NCI-H510A treated with DMSO at 0.1 percent for 48 hours (cell line): ENCODE results near the gene THSD8.

Source experiments
- DNase-seq: peaks from one replicate; lab custom pipeline; 2025; lab: John Stamatoyannopoulos, UW

THSD8 gene

DNA sequence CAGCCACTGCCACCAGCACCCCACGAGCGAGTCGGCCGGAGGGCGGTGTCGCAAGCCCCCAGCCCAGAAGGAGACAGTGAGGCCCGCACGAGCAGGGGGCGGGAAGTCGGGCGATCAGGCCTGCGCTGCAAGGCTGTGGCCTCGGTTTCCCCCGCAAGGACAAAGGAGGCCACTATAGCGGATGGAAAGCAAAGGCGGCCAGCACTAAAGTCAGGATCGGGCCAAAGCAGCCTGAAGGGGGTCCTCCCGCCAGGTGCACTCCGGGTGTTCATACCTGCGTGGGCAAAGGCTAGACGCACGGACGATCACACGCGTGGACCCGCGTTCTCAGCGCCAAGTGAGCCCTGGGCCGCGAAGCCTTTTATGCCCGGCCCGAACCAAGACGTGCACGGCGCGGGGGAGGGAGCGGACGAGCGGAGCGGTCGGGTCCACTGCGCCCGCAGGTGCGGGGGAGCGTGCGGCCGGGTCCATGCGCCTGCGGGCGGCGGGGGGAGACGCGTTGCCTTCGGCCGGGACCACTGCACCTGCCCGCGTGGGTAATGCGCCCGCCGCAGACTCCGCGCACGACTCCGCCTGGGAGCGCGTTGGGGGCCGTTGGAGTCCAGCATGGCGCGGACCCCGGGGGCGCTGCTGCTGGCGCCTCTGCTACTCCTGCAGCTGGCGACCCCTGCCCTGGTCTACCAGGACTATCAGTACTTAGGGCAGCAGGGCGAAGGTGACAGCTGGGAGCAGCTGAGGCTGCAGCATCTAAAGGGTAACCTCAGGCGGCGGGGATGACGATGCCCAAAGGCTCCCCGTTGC is at the start of gene THSD8, which contains the start of gene PRDX2:
TSS of gene THSD8 (plus strand) at position 604 of the 801 bp plus-strand sequence. CDS start at position 607, 3 bp downstream.
TSS of gene PRDX2 (minus strand) at position 335 of the 801 bp plus-strand sequence. CDS start 539 bp downstream, outside the sequence.
- peak; percentile 83 for DNase-seq

DNA sequence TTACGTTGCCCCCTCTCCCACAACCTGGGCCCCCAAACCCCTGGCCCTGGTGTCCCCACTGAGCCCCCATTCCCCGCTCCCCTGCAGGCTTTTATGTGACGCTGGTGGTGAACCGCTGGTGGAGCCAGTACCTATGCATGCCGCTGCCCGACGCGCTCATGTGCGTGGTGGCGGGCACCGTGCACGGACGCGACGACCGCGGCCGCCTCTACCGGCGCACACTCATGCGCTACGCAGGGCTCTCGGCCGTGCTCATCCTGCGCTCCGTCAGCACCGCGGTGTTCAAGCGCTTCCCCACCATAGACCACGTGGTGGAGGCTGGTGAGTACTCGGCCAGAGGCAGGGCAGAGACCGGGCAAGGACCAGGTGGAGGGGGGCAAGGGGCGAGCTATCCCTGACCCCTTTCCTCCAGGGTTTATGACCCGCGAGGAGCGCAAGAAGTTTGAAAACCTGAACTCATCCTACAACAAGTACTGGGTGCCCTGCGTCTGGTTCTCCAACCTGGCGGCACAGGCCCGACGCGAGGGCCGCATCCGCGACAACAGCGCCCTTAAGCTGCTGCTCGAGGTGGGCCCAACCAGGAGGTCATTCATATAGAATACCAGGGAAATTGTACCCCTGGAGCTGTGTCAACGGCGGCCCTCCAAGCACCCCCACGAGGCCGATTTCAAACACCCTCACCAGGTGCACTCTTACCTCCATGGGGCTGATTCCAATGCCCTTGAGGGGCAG is 47.2 kb upstream of the THSD8 start:
- DNase-seq: no peak

DNA sequence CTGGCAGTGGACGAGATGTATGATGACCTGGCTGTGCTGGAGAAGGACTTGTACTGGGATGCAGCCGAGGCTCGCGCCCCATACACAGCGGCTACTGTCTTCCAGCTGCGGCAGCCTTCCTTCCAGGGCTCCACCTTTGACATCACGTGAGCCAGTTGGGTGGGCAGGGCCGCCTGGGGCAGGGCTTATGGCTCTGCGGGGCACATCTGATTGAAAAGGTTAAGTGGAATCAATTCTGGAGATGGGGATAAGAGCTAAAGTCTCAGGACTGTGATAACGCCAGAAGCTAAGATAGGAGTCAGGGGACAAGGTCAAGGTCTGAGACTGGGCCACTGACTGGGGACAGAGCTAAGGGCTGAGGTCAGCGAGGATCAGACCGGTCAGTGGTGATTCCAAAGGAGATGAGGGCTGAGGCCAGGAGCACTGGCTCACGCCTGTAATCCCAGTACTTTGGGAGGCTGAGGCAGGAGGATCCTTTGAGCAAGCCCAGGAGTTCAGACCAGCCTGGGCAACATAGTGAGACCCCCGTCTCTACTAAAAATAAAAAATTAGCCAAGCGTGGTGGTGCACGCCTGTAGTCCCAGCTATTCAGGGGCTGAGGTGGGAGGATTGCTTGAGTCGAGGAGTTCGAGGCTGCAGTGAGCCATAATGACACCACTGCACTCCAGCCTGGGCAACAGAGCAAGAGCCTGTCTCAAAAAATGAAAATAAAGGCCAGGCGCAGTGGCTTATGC is 45.6 kb upstream of the THSD8 start:
- DNase-seq: no peak

DNA sequence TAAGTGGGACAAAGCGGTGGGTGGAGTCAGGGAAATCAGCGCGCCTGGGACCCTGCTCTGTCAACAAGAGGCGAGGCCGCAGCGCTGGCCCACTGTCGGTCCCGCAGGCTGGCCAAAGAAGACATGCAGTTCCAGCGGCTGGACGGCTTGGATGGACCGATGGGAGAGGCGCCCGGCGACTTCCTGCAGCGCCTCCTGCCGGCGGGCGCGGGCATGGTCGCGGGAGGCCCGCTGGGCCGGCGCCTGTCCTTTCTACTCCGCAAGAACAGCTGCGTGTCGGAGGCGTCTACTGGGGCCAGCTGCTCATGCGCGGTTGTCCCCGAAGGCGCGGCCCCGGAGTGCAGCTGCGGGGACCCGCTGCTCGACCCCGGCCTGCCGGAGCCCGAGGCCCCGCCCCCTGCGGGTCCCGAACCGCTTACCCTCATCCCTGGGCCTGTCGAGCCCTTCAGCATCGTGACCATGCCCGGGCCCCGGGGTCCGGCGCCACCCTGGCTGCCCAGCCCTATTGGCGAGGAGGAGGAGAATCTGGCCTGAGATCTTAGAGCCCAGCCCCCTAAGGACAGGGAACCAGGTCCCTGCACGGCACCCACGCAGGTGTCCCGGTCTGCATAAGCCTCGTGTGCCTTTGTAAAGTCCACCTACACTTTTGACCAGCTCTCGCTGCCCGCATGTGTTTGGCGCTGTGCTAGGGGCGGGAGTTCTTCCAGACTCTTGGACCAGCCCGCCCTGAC is 44.2 kb upstream of the THSD8 start:
- DNase-seq: peak; percentile 65

DNA sequence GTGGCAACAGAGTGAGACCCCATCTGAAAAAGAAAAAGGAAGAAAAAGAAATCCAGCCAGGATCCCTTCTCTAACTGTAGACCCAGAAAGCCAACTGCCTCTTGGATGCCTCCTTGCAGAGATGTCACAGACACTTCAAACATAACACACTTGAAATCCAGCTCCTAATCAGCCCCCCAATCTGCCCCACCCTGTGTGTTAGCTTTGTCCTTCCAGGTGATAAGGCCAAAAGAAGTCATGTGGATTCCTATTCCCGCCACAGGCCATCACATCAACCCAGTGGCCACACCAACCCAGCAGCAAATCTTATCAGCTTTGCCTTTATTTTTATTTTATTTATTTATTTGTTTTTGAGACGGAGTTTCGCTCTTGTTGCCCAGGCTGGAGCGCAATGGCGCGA is 42.2 kb upstream of the THSD8 start:
- DNase-seq: no peak

DNA sequence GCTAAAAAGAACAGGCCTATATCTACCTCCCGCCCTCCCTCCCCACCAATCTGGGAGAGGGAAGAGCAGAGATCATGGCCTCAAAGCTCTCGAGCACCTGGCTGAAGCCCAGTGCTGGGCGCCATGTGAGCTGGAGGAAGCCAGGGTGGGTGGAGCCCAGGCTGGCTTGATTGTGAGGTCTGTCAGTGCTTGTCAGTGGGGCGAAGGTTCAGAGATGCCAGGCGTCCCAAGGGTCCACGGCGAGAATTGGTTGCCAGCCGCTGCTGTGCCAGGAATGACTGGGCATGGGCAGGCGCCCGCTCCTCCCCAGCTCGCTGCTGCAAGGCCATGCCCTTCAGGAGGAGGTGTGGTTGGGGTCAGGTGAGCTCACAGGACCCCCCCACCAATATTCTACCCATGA is 38.8 kb upstream of the THSD8 start:
- no peak for DNase-seq

DNA sequence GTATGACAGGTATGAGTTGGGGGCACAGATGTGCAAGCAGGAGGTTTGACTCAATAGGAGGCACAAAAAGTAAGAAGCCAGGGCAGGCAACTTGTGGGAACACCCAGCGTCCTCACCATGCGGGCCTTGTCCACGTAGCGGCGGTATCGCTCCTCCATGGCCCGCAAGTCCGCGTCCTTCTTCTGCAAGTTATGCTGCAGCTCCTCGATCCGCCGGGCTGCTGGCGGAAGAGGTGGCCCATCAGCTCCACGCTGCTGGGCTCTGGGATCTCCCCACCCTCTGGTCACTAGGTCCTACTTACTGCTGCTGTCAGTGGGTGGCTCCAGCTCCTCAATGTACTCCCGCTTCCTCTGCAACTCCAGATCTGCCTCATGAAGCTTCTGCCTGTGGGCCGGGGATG is 37.2 kb upstream of the THSD8 start:
- no peak for DNase-seq

DNA sequence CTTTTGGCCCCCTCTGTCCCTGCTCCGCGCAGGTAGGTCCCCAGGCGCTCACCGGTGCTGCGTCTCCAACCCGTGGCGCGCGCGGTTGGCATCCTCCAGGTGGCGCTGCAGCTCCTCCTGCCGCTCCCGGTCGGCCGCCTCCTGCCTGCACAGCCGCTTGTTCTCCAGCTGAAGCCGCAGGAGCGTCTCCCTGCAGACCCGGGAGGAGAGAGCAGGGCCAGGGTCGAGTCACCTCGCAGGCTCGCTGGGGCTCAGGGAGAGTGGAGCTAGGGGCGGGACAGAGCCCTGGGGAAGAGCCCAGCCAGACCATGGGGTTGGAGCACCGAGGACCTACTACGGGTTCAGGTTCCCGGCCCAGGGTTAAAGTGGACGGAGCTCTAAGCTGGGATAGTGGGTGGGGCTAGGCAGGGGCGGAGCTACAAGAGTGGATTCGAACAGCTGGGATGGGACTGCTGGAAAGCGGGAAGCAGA is 35.8 kb upstream of the THSD8 start:
- no peak for DNase-seq

DNA sequence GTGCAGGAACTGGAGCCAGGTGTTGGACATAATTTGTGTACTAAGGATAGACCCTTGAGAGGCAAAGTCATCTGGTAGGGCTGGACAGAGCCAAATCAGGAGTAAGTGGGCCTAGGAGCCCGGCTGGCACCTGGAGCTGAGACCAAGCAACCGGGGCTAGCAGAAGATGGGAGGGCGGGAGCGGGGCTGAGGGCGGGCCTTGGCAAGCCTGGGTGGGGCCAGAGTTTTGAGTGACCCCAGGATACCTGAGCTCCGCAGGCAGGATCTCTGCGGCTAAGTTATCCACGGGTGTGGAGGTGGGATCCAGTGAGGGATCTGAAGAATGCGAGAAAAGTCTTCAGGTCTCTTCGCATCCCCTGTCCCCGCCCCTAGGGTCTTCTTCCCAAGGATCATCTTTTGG is 34.7 kb upstream of the THSD8 start:
- no peak for DNase-seq

DNA sequence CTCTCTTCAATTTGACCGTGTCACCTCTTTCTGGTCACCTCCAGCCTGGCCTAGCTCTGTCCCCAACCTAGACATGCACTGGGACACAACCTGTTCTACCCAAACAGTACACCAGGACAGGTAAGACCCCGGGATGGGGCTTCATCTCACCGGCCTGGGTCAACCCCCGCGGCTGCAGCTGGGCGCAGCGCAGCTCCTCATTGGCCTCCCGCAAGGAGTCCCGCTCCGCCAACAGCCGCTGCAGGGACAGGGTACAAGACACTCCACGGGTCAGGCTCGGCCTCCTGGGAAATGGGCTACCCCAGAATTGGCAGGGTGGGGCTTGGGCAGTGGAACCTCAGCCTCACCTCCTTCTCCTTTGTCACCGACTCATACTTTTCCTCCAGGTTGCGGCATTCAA is 34.2 kb upstream of the THSD8 start:
- DNase-seq: no peak

DNA sequence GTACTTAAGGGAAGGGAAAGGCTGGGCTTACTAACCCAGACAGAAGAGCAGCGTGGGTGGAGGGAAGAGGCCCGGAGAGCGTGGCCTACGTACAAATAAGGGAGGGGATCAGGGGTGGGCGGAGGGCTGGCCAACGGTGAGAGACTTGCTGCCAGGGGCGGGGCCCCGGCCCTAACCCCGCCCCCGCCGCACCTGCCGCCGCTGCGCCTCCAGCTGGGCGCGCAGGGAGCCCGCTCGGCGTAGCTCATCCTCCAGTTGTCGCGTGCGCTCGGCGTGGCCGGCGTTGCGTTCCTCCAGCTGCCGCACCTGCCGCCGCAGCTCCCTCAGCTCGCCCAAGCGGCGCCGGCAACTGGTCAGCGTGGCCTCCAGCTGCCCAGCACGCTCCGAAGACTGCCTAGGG is 32.2 kb upstream of the THSD8 start:
- DNase-seq: no peak

DNA sequence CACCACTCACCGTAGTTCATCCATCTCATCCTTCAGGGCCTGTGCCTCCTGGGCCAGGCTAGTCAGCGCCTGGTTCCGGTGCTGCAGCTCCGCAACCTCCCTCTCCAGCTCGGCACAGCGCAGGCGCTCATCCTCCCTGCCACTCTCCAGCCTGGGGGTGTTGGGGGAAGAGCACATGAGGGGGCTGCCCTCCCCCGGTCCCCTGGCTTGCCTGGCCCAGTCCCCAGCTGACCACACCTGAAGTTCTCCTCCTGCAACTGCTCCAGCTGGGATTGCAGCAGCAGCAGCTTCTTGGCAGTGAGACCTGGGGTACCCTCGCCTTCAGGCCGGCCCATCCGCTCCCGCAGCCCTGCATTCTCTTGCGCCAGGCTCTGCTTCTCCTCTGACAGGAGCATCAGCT is 30.9 kb upstream of the THSD8 start:
- DNase-seq: no peak

DNA sequence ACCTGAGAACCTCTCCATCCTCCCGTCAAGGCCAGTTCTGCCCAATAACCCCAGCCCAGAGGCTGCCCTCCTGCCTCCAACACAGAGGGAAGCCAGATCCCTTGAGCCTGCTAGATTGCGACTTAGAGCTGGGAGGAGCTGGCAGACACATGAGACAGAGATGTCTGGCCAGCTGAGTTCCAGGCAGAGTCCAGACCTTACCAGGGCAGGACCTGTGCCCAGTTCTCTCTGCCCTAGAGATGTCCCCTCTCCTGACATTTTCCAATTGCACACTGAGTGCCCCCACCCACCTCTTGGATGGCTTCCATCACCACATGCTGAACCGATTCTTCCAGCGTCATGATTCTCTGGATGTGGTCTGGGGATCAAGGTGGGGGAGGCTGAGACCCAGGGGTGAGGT is 29.5 kb upstream of the THSD8 start:
- DNase-seq: no peak

DNA sequence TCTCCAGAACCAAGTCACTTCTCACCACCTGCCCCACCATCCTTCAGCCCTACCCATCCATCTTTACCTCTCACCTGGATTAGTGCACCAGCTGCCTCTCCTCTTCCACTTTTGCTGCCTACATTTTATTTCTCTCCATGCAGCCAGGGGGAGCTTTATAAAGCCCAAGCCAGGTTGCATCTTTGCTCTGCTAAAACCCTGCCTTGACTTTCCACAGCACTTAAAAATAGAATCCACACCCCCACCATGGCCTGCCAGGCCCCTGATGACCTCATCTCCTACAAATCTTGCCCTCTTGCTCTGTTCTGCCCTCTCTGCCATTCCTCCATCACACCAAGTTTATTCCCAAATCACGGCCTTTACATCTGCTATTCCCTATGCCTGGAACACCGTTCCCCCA is 28.3 kb upstream of the THSD8 start:
- DNase-seq: no peak

DNA sequence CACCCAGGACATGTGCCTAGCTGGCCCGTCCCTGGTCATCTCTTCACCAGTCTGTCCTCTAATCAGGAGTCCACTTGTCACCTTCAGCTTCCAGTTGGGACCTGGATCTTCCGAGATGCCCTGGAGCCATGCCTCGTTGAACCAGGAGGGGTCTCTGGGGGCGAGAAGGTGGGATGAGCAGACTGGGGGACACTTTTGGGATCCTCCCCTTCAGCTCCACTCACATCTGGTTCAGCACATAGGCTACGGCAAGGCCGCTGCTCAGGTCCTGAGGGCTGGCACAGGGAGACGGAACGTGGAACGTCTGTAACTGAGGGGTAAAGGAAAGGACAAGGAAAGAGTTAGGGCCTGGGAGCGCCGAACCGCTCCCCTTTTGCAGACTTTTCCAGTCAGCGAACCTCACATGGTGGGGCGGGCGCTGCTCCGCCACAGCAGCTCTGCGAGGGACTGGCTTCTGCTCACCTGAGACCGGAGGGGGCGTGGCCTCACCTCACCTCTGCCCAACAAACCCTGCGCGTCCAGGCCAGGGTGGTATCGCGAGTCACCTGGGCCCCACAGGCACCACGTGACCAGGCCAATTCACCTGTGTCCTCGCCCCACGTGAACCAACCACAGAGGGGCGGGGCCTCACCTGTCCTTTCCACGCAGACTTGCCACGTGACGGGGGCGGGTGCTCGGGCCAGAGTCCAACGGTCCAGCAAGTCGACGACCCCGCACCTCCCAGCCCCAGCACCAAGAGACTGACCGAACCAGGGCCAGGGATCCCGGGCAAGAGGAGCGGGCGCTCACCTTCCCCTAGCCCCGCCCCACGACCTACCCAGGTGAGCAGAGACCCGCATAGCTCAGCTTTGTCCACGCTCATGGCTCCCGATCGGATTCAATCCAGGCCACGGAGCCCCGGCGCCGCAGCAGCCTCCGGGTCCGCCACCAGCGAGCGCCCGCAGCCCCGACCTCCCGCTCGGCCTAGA is 27.0 kb upstream of the THSD8 start, which contains the start of gene HOOK2:
TSS of gene HOOK2 (minus strand) at position 965 of the 968 bp plus-strand sequence. CDS start at position 862, 103 bp downstream.
- peak; percentile 79 for DNase-seq

DNA sequence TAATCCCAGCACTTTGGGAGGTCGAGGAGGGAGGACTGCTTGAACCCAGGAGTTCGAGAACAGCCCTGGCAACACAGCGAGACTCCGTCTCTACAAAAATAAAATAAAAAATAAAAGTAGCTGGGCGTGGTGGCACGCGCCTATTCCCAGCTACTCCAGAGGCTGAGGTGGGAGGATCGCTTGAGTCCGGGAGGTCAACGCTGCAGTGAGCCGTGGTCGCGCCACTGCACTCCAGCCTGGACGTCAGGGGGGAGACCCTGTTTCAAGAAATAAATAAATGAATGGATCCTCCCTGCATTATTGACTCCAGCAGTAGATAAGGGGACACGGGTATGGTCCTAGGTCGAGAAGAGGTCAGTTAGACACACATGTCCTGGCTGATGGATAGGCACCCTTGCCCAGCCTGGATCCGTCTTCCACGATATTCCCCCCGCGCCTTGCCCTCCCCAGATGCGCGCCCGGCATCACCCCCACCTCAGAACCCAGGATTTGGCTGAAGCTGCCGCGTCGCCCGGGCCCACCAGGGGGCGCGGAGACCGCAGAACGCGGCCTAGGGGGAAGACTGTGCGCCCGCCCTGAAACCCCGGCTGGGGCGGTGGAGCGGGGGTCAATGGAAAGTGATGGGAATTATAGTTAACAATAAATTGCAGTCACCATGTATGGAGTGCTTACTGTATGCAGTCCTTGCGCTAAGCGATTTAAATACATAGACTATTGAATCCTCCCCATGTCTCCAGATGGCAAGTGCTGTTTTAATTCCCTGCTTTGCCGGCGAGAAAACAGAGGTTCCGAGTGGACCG is 24.5 kb upstream of the THSD8 start:
- peak; percentile 82 for DNase-seq

DNA sequence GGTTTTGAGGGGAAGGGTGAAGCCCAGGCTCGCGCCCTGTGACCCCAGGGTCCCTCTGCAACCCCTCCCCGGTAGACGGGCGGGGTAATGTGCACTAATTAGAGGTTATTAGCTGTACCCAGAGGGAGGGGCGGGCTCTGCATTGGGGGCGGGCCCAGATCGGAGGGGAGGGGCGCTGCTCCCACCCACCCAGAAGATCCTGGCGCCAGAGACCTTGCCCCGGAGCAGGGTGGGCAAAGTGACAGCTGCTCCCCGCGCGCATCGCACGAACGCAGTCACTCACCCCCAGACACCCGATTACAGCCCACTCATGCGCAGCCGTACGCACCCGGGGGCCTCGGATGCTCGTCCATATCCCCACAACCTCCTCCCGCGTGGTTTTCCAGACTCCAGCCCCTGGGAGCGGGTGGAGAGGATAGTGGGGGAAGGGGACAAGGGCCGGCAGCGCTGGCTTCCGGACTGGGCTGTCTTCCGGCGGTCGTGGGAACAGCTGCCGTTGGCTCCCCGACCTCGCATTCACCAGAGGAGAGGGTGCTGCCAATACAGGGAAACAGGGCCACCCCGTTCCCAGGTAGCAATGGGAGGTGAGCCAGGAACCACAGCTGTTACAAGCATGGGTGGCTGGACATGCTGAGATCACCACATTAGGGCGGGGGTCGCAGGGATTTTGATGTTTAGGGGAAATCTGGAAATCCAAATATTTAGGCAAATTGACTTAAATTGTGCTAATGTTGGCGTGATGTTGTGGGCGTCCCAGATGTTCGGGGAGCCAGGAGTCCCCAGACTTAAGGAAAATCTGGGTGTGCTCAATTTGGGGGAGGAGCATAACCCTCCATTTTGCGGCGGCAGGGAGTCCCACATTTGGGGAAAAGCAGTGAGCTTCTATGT is 23.6 kb upstream of the THSD8 start:
- peak; percentile 57 for DNase-seq

DNA sequence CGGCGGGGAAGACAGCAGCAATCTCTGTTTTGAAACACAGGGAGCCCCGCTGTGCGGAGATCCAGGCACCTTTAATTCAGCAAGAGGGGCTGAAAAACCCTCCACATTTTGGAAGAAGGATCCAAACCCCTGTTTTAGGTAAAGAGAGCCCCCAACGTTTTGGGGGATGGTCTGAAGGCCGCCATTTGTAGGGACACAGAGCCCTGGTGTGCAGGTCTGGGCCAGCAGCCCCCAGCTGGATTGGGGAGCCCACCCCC is 23.0 kb upstream of the THSD8 start:
- no peak for DNase-seq
